ENCODE measurements around the gene FBXL15. TPM values are rescaled to one million over a fixed set of nuclear protein-coding genes. Genes with fewer than 3 reads are reported as not detected.

Gene FBXL15
- total and polyA plus RNA-seq, 7 donors = 7.9 to 14.8 (median 10.8) TPM

- ATAC-seq = peak in 2 of 4 donors; percentile 40 to 43
- WGBS, 3 donors = 36 to 47% (median 42%) methylated on average over 6 of the region's 6 CpGs
These were observed 36.6 kb upstream of the FBXL15 start for GRCh38 chr10:102384053-102384452.

GRCh38 chr10:102384606-102385429 is 35.8 kb upstream of the FBXL15 start:
- H3K36me3 ChIP-seq (ENCODE audit: insufficient read depth in 1 of 2, low read depth in 1 of 2) = peaks cover 3 to 38% of the 10 kb centered on the region in 2 donors
- 51 to 61% (median 55%) methylated on average over 4 of the region's 4 CpGs for WGBS, 3 donors
- no peak overlapping the region for H3K27ac ChIP-seq
- no peak overlapping the region for H3K4me3 ChIP-seq
- intact Hi-C loops (cut with DNase I) = no loop called here
- peak in 1 of 2 donors; percentile 31 for DNase-seq
- ATAC-seq = peak in 2 of 4 donors; percentile 22 to 36
- no peak for TF ChIP-seq CTCF (IDR thresholded peaks at IDR 0.05)
- no peaks in the 10 kb centered on the region for H3K27me3 ChIP-seq (ENCODE audit: insufficient read depth in 3 of 3, low read length in 2 of 3)
- H3K4me1 ChIP-seq = no peaks in the 10 kb centered on the region
- no peaks in the 10 kb centered on the region for H3K9me3 ChIP-seq

More at GRCh38 chr10:102384053-102384452, 36.6 kb upstream of the FBXL15 start:
- Histone ChIP-seq H3K27ac (no peak overlapping the region), H3K4me1 (no peaks in the 10 kb centered on the region), H3K27me3 (ENCODE audit: insufficient read depth in 3 of 3, low read length in 2 of 3) (no peaks in the 10 kb centered on the region), H3K36me3 (ENCODE audit: insufficient read depth in 1 of 2, low read depth in 1 of 2) (peaks cover 6 to 45% of the 10 kb centered on the region in 2 donors), H3K4me3 (no peak overlapping the region), H3K9me3 (no peaks in the 10 kb centered on the region)
- intact Hi-C loops (cut with DNase I) = no loop called here
- TF ChIP-seq CTCF (IDR thresholded peaks at IDR 0.05) = no peak
- DNase-seq = no peak

GRCh38 chr10:102389894-102390293 is 30.7 kb upstream of the FBXL15 start:
- no peak for TF ChIP-seq CTCF (IDR thresholded peaks at IDR 0.05)
- intact Hi-C loops (cut with DNase I) = loop anchor here in 1 of 2 donors (10.0 kb wide), 1 partner anchor 195 kb away; no protein-coding TSS in a partner anchor
- no peak for ATAC-seq

DNA sequence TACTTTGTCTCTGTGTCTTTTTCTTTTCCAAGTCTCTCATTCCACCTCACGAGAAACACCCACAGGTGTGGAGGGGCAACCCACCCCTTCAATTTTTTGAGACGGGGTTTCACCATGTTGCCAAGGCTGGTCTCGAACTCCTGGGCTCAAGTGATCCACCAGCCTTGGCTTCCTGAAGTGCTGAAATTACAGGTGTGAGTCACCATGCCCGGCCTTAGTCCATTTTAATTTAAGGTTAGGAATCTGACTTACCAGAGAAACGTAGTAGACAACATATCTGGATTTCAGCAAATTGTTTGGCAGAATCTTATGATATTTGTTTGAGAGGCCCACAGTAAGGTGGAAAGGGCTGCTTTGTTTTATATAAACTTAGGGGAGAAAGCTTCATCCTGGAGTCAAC is 28.3 kb upstream of the FBXL15 start:
- H3K27me3 ChIP-seq (ENCODE audit: insufficient read depth in 3 of 3, low read length in 2 of 3) = no peaks in the 10 kb centered on the region
- WGBS, 3 donors = 90 to 91% (median 90%) methylated on average over 5 of the region's 5 CpGs
- intact Hi-C loops (cut with DNase I) = loop anchor here (2.0 to 10.0 kb wide), 3 partner anchors 30 to 192 kb away; no protein-coding TSS in a partner anchor
- DNase-seq (no peak), ATAC-seq (no peak)
- H3K27ac ChIP-seq = no peak overlapping the region
- peaks cover 0 to 10% of the 10 kb centered on the region in 2 donors for H3K36me3 ChIP-seq (ENCODE audit: insufficient read depth in 1 of 2, low read depth in 1 of 2)
- no peak for TF ChIP-seq CTCF (IDR thresholded peaks at IDR 0.05)
- peaks cover 17% of the 10 kb centered on the region for H3K4me1 ChIP-seq
- no peaks in the 10 kb centered on the region for H3K9me3 ChIP-seq
- no peak overlapping the region for H3K4me3 ChIP-seq

More at GRCh38 chr10:102389894-102390293, 30.7 kb upstream of the FBXL15 start:
- peaks cover 7% of the 10 kb centered on the region for H3K4me1 ChIP-seq
- H3K4me3 ChIP-seq = no peak overlapping the region
- no peak for DNase-seq
- H3K27me3 ChIP-seq (ENCODE audit: insufficient read depth in 3 of 3, low read length in 2 of 3) = no peaks in the 10 kb centered on the region
- WGBS, 3 donors = 86 to 94% (median 88%) methylated on average over 3 of the region's 3 CpGs
- H3K9me3 ChIP-seq = no peaks in the 10 kb centered on the region
- no peak overlapping the region for H3K27ac ChIP-seq
- H3K36me3 ChIP-seq (ENCODE audit: insufficient read depth in 1 of 2, low read depth in 1 of 2) = no peaks in the 10 kb centered on the region
